IMR-90 (cell line): ENCODE data around the gene SPTLC3. TPM values are rescaled to one million over a fixed set of nuclear protein-coding genes. Genes with fewer than 3 reads are reported as not detected.

Experiments used
- ATAC-seq: fragments of 200-7000 bp; cut with Tn5 transposase; 2 replicates; pipeline ENCODE4 v1.9.1; 2020; ENCODE audit warnings: low read depth, mild to moderate bottlenecking, moderate library complexity
- BruUV-seq: library from RNA; stranded (reverse); fragments of 400-500 nt; replicated peaks from 2 replicates; lab custom pipeline; 2021; lab: Mats Ljungman, UMichigan
- CTCF ChIA-PET: fragments of 300-600 bp; formaldehyde crosslinking; extraction: SDS; loops from one replicate; lab custom pipeline; 2021; ENCODE audit warnings: antibody characterized with exemption; lab: Yijun Ruan, JAX
- POLR2A ChIA-PET: fragments of 300-600 bp; sonication (Branson Sonifier 250); formaldehyde crosslinking; loops from one replicate; lab custom pipeline; 2022; ENCODE audit warnings: antibody characterized with exemption; ENCODE audit not compliant: unreplicated experiment; lab: Charles Lee
- DNase-seq: peaks from one replicate; pipeline ENCODE4 v3.0.0; 2013
- H2AFZ ChIP-seq: replicated peaks from 2 replicates; pipeline ENCODE3; 2013; ENCODE audit warnings: low read length, mild to moderate bottlenecking; ENCODE audit not compliant: poor library complexity
- H2AK5ac ChIP-seq: 2 replicates; pipeline ENCODE4 v1.6.1; 2013; ENCODE audit warnings: low read depth, low read length, inconsistent platforms
- H2AK9ac ChIP-seq: replicated peaks from 2 replicates; pipeline ENCODE3; 2013; ENCODE audit warnings: mild to moderate bottlenecking, low read depth, low read length, moderate library complexity; ENCODE audit not compliant: poor library complexity
- H2BK120ac ChIP-seq: 2 replicates; pipeline ENCODE4 v1.6.1; 2013; ENCODE audit warnings: low read depth, low read length, inconsistent platforms
- H2BK15ac ChIP-seq: 3 replicates; pipeline ENCODE4 v1.6.1; 2013; ENCODE audit warnings: low read depth, low read length, inconsistent platforms
- H2BK20ac ChIP-seq: 2 replicates; pipeline ENCODE4 v1.6.1; 2013; ENCODE audit warnings: low read depth, mild to moderate bottlenecking, inconsistent platforms, low read length, moderate library complexity
- H2BK5ac ChIP-seq: 2 replicates; pipeline ENCODE4 v1.6.1; 2013; ENCODE audit warnings: mild to moderate bottlenecking, low read depth, low read length, inconsistent platforms; ENCODE audit not compliant: poor library complexity, severe bottlenecking
- H3K14ac ChIP-seq: replicated peaks from 2 replicates; pipeline ENCODE4 v1.6.1; 2013; ENCODE audit warnings: low read depth, low read length, inconsistent platforms
- H3K18ac ChIP-seq: 2 replicates; pipeline ENCODE4 v1.6.1; 2013; ENCODE audit warnings: low read depth, low read length, control low read depth
- H3K23ac ChIP-seq: 2 replicates; pipeline ENCODE4 v1.6.1; 2013; ENCODE audit warnings: low read depth, low read length, inconsistent platforms
- H3K27ac ChIP-seq: 2 replicates; pipeline ENCODE4 v1.5.1; 2013; ENCODE audit warnings: mild to moderate bottlenecking, control low read depth, low read length; ENCODE audit not compliant: insufficient read depth
- H3K27me3 ChIP-seq: 2 replicates; pipeline ENCODE4 v1.6.1; 2013; ENCODE audit warnings: low read length; ENCODE audit not compliant: control insufficient read depth, insufficient read depth
- H3K36me3 ChIP-seq: 2 replicates; pipeline ENCODE4 v1.6.1; 2013; ENCODE audit warnings: low read length, mixed read lengths; ENCODE audit not compliant: control insufficient read depth, insufficient read depth
- H3K4ac ChIP-seq: 2 replicates; pipeline ENCODE4 v1.6.1; 2013; ENCODE audit warnings: low read depth, low read length, inconsistent platforms
- H3K4me1 ChIP-seq: 2 replicates; pipeline ENCODE4 v1.6.1; 2013; ENCODE audit warnings: low read length, mixed read lengths; ENCODE audit not compliant: control insufficient read depth, insufficient read depth
- H3K4me2 ChIP-seq: 2 replicates; pipeline ENCODE4 v1.6.1; 2013; ENCODE audit warnings: low read depth, mild to moderate bottlenecking, control low read depth, low read length, moderate library complexity
- H3K4me3 ChIP-seq: 2 replicates; pipeline ENCODE4 v1.5.1; 2013; ENCODE audit warnings: low read depth, mild to moderate bottlenecking, control low read depth, low read length, moderate library complexity; ENCODE audit not compliant: insufficient read depth
- H3K56ac ChIP-seq: 2 replicates; pipeline ENCODE4 v1.6.1; 2013; ENCODE audit warnings: low read length, inconsistent platforms; ENCODE audit not compliant: insufficient read depth; ENCODE audit errors: extremely low read depth
- H3K79me1 ChIP-seq, 2 experiments: 2 replicates each; pipeline ENCODE4 v1.6.1; 2013; ENCODE audit warnings: low read length in 2 of 2, inconsistent platforms in 1 of 2, low read depth in 1 of 2
- H3K9ac ChIP-seq: 2 replicates; pipeline ENCODE4 v1.6.1; 2013; ENCODE audit warnings: low read depth, low read length, control low read depth
- H3K9me1 ChIP-seq: 2 replicates; pipeline ENCODE4 v1.6.1; 2013; ENCODE audit warnings: low read length, inconsistent platforms; ENCODE audit not compliant: insufficient read depth
- H3K9me3 ChIP-seq: 2 replicates; pipeline ENCODE4 v1.6.1; 2013; ENCODE audit warnings: low read length; ENCODE audit not compliant: control insufficient read depth, insufficient read depth
- H4K20me1 ChIP-seq: 2 replicates; pipeline ENCODE4 v1.6.1; 2013; ENCODE audit warnings: low read length, inconsistent platforms; ENCODE audit not compliant: insufficient read depth
- H4K5ac ChIP-seq: 2 replicates; pipeline ENCODE4 v1.6.1; 2013; ENCODE audit warnings: mild to moderate bottlenecking, low read depth, low read length, control low read depth
- H4K8ac ChIP-seq, 2 experiments: 2 replicates each; pipeline ENCODE4 v1.6.1; 2013; ENCODE audit warnings: low read depth in 2 of 2, low read length in 2 of 2, control low read depth in 1 of 2, inconsistent platforms in 1 of 2
- H4K91ac ChIP-seq: 2 replicates; pipeline ENCODE4 v1.6.1; 2013; ENCODE audit warnings: low read depth, low read length, inconsistent platforms; ENCODE audit not compliant: insufficient read depth
- CEBPB ChIP-seq: IDR thresholded peaks from 2 replicates; pipeline ENCODE4 v1.6.1; 2012; ENCODE audit warnings: low read depth, low read length, improper control_type of control experiment
- CHD1 ChIP-seq: IDR thresholded peaks from 2 replicates; pipeline ENCODE4 v1.6.1; 2012; ENCODE audit warnings: low read depth, low read length, improper control_type of control experiment
- MAFK ChIP-seq: IDR thresholded peaks from 2 replicates; pipeline ENCODE4 v1.6.1; 2012; ENCODE audit warnings: low read depth, low read length, improper control_type of control experiment
- RAD21 ChIP-seq: IDR thresholded peaks from 2 replicates; pipeline ENCODE4 v1.6.1; 2012; ENCODE audit warnings: low read length, improper control_type of control experiment
- WGBS, 2 experiments: methylation state at CpG; one replicate each; pipeline versions ENCODE4 v1.1.5 to v1.1.7; 2013; ENCODE audit warnings: missing lambda C conversion rate in 2 of 2; ENCODE audit not compliant: insufficient read length in 1 of 2; ENCODE audit errors: extremely low coverage in 2 of 2; 5-methylcytosine and 5-hydroxymethylcytosine counted together
- dilution Hi-C: fragments of 300-500 bp; cut with HindIII; formaldehyde crosslinking; loops from one replicate; pipeline ENCODE4 v1.14.3; 2018; ENCODE audit warnings: low sequenced_read_pairs; ENCODE audit not compliant: unreplicated experiment
- in situ Hi-C: fragments of 300-500 bp; cut with MboI; formaldehyde crosslinking; loops from 3 replicates; pipeline ENCODE4 v1.14.3; 2019; ENCODE audit warnings: low sequenced_read_pairs, inconsistent platforms, mixed read lengths
- intact Hi-C: fragments of 100-400 bp; cut with micrococcal nuclease; formaldehyde crosslinking; loops from 2 replicates; pipeline ENCODE4 v1.10.0; 2022
- polyA plus RNA-seq, 3 experiments: library from polyadenylated mRNA; depleted of rRNA; stranded (reverse); fragments of >200 nt; gene quantifications; 2 replicates each; pipeline ENCODE4 v1.2.3, GENCODE V29; 2012; ENCODE audit warnings: low replicate concordance in 1 of 3
- total RNA-seq: library from RNA; depleted of rRNA; stranded (reverse); fragments of >200 nt; gene quantifications from 2 replicates; pipeline ENCODE4 v1.2.3, GENCODE V29; 2012
- TF ChIP-seq, protein P1 (sequence below): fragments of 150-350 bp; IDR thresholded peaks from 2 replicates; pipeline ENCODE4 v1.6.1; 2016; ENCODE audit warnings: low read depth, mild to moderate bottlenecking, low read length, moderate library complexity, borderline replicate concordance

The SPTLC3 gene
- total and polyA plus RNA-seq, 2 of the 4 experiments (the other 2 are of a cell fraction) = 0.44 to 1.6 TPM

DNA sequence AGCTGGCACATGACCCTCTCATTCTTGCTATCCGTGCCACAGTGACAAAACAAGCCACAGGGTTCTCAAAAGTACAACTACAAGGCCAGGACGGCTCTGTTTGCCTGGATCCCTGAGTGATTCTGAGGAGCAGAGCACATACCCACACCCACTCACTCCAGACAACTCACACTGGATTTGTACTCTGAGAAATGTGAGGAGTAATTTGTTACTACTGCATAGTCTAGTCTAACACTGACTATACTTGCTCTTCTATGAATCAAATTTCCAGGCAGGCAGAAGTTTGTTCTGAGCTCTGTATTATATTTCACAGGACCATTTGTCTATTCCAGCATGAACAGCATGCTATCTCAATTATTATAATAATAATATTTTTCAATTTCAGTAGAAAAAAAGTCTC lies 26.7 kb upstream of the SPTLC3 start:
- H2BK5ac ChIP-seq = no peak overlapping the region
- H3K23ac ChIP-seq = no peak overlapping the region
- H3K79me1 ChIP-seq = no peaks in the 10 kb centered on the region
- no peak overlapping the region for H2BK15ac ChIP-seq
- ATAC-seq = no peak
- H3K9me3 ChIP-seq = no peaks in the 10 kb centered on the region
- H2AFZ ChIP-seq = no peak overlapping the region
- H2AK9ac ChIP-seq = no peak overlapping the region
- no peak overlapping the region for H2BK120ac ChIP-seq
- no TSS peak for BruUV-seq
- no peaks in the 10 kb centered on the region for H3K9me1 ChIP-seq
- intact Hi-C loops (no loop called here), in situ Hi-C loops (no loop called here), dilution Hi-C loops (no loop called here)
- CTCF ChIA-PET = no interaction called here
- no peak overlapping the region for H3K9ac ChIP-seq
- H3K4me1 ChIP-seq = no peaks in the 10 kb centered on the region
- no peak overlapping the region for H4K91ac ChIP-seq
- no peak overlapping the region for H3K14ac ChIP-seq
- no peak overlapping the region for H3K4me2 ChIP-seq
- H3K4ac ChIP-seq = no peak overlapping the region
- no peaks in the 10 kb centered on the region for H3K27me3 ChIP-seq
- H4K8ac ChIP-seq = no peak overlapping the region
- no peak overlapping the region for H2AK5ac ChIP-seq
- H3K56ac ChIP-seq = no peak overlapping the region
- whole genome bisulfite sequencing, 2 experiments = no CpG with 5 or more reads among the region's 2 CpGs
- no peaks in the 10 kb centered on the region for H4K20me1 ChIP-seq
- no peak overlapping the region for H2BK20ac ChIP-seq
- no peak for DNase-seq
- H3K18ac ChIP-seq = no peak overlapping the region
- H3K36me3 ChIP-seq = no peaks in the 10 kb centered on the region
- no peak overlapping the region for H3K4me3 ChIP-seq
- H3K27ac ChIP-seq = no peak overlapping the region
- no peak overlapping the region for H4K5ac ChIP-seq
- no peak for TF ChIP-seq MAFK
- TF ChIP-seq, protein P1, sequence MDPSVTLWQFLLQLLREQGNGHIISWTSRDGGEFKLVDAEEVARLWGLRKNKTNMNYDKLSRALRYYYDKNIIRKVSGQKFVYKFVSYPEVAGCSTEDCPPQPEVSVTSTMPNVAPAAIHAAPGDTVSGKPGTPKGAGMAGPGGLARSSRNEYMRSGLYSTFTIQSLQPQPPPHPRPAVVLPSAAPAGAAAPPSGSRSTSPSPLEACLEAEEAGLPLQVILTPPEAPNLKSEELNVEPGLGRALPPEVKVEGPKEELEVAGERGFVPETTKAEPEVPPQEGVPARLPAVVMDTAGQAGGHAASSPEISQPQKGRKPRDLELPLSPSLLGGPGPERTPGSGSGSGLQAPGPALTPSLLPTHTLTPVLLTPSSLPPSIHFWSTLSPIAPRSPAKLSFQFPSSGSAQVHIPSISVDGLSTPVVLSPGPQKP = no peak
- no peak for TF ChIP-seq CEBPB
- TF ChIP-seq RAD21 = no peak
- no peak for TF ChIP-seq CHD1
- POLR2A ChIA-PET = no interaction called here
